K562 (cell line): ENCODE measurements around the gene ANK3. TPM values are rescaled to one million over a fixed set of nuclear protein-coding genes. Genes with fewer than 3 reads are reported as not detected.

Experiments used
- ATAC-seq: fragments of 200-7000 bp; cut with Tn5 transposase; 3 replicates; pipeline ENCODE4 v1.9.1; 2020; ENCODE audit warnings: moderate library complexity
- BruUV-seq: library from RNA; stranded (reverse); fragments of 400-500 nt; replicated peaks from 2 replicates; lab custom pipeline; 2021; lab: Mats Ljungman, UMichigan
- CTCF ChIA-PET: fragments of 300-600 bp; formaldehyde crosslinking; extraction: SDS; loops from one replicate; lab custom pipeline; 2021; ENCODE audit warnings: low intra/inter-chr PET ratio; lab: Yijun Ruan, JAX
- POLR2A ChIA-PET: fragments of 300-600, 350-650 bp; sonication (Branson Sonifier 250); formaldehyde crosslinking; extraction: SDS; loops from one replicate; lab custom pipeline; 2021; ENCODE audit warnings: antibody characterized with exemption, inconsistent platforms; lab: Yijun Ruan, JAX
- DNase-seq, 4 experiments: peaks; one replicate each; pipeline versions ENCODE4 v3.0.0 to v3.0.0-alpha.2; 2011 to 2018; ENCODE audit warnings: low spot score in 3 of 4, mixed read lengths in 3 of 4; ENCODE audit errors: extremely low read depth in 1 of 4
- FAIRE-seq: peaks from 2 replicates; lab custom pipeline; 2011; peaks lifted over from hg19 to GRCh38; lab: Jason Lieb, UNC
- H2AFZ ChIP-seq: 2 replicates; pipeline ENCODE4 v1.6.0; 2011; ENCODE audit warnings: low read depth, low read length, control low read depth, inconsistent platforms
- H3K27ac ChIP-seq: fragments of 200-600 bp; 3 replicates; pipeline ENCODE4 v1.8.0; 2011; ENCODE audit warnings: low read depth, mild to moderate bottlenecking, control low read depth, inconsistent platforms, low read length, moderate library complexity, mixed read lengths; ENCODE audit errors: extremely low read depth
- H3K27me3 ChIP-seq, 2 experiments: fragments of 300-600 bp in 1 of 2; 2 replicates in 1 of 2; 3 replicates in 1 of 2; pipeline versions ENCODE4 v1.6.0 to v1.8.0; 2011; ENCODE audit warnings: inconsistent platforms in 2 of 2, low read length in 2 of 2, mild to moderate bottlenecking in 1 of 2, mixed read lengths in 1 of 2, moderate library complexity in 1 of 2; ENCODE audit not compliant: control insufficient read depth in 2 of 2, insufficient read depth in 2 of 2
- H3K36me3 ChIP-seq: fragments of 300-600 bp; 3 replicates; pipeline ENCODE4 v1.8.0; 2011; ENCODE audit warnings: mild to moderate bottlenecking, low read length, inconsistent platforms; ENCODE audit not compliant: control insufficient read depth, insufficient read depth
- H3K4me1 ChIP-seq, 2 experiments: fragments of 200-600 bp in 1 of 2; replicated peaks in 1 of 2; 2 replicates in 1 of 2; 3 replicates in 1 of 2; pipeline versions ENCODE4 v1.5.1 to v1.8.0; 2011; ENCODE audit warnings: inconsistent platforms in 2 of 2, low read length in 2 of 2, mild to moderate bottlenecking in 1 of 2, mixed read lengths in 1 of 2, moderate library complexity in 1 of 2; ENCODE audit not compliant: control insufficient read depth in 2 of 2, insufficient read depth in 2 of 2
- H3K4me2 ChIP-seq: 2 replicates; pipeline ENCODE4 v1.6.1; 2011; ENCODE audit warnings: low read length, control low read depth, inconsistent platforms, mixed read lengths; ENCODE audit not compliant: insufficient read depth
- H3K4me3 ChIP-seq: fragments of 200-600 bp; sonication (generic), shearing (Covaris generic); 2 replicates; pipeline ENCODE4 v1.5.1; 2016; ENCODE audit warnings: control low read depth, inconsistent platforms
- H3K79me2 ChIP-seq: fragments of 200-600 bp; 3 replicates; pipeline ENCODE4 v1.8.0; 2011; ENCODE audit warnings: low read length, inconsistent platforms; ENCODE audit not compliant: control insufficient read depth, insufficient read depth
- H3K9ac ChIP-seq, 2 experiments: 2 replicates each; pipeline versions ENCODE4 v1.6.0 to v1.6.1; 2011; ENCODE audit warnings: low read depth in 2 of 2, low read length in 2 of 2, control low read depth in 1 of 2, inconsistent platforms in 1 of 2, mild to moderate bottlenecking in 1 of 2, mixed read lengths in 1 of 2; ENCODE audit not compliant: insufficient read depth in 1 of 2
- H3K9me1 ChIP-seq: one replicate; pipeline ENCODE4 v1.6.0; 2011; ENCODE audit warnings: inconsistent platforms, mild to moderate bottlenecking, low read length, moderate library complexity; ENCODE audit not compliant: control insufficient read depth, insufficient read depth
- H3K9me3 ChIP-seq: replicated peaks from 2 replicates; pipeline ENCODE4 v1.5.1; 2011; ENCODE audit warnings: low read depth, low read length, inconsistent platforms; ENCODE audit not compliant: control insufficient read depth, insufficient read depth
- H4K20me1 ChIP-seq: replicated peaks from 2 replicates; pipeline ENCODE4 v1.6.1; 2011; ENCODE audit warnings: low read length, inconsistent platforms, mixed read lengths; ENCODE audit not compliant: control insufficient read depth, insufficient read depth
- CHD2 ChIP-seq: IDR thresholded peaks from 2 replicates; pipeline ENCODE4 v1.6.1; 2011; ENCODE audit warnings: low read depth, low read length
- HNRNPUL1 ChIP-seq: fragments of 200-400 bp; formaldehyde crosslinking; IDR thresholded peaks from 2 replicates; pipeline ENCODE4 v1.6.1; 2017; ENCODE audit warnings: low read length
- ILF3 ChIP-seq: fragments of 450-650 bp; IDR thresholded peaks from 2 replicates; pipeline ENCODE4 v1.6.1; 2018; ENCODE audit warnings: antibody characterized with exemption, mild to moderate bottlenecking, moderate library complexity, borderline replicate concordance
- MEIS2 ChIP-seq: fragments of 450-650 bp; IDR thresholded peaks from 2 replicates; pipeline ENCODE4 v1.6.1; 2014; ENCODE audit warnings: mild to moderate bottlenecking; ENCODE audit not compliant: partially characterized antibody
- MTA3 ChIP-seq: fragments of 450-650 bp; formaldehyde crosslinking; IDR thresholded peaks from 2 replicates; pipeline ENCODE4 v1.6.1; 2017; ENCODE audit warnings: mild to moderate bottlenecking, borderline replicate concordance
- NCOR1 ChIP-seq: fragments of 450-650 bp; IDR thresholded peaks from 2 replicates; pipeline ENCODE4 v1.6.1; 2016; ENCODE audit warnings: mild to moderate bottlenecking, moderate library complexity
- POLR2AphosphoS5 ChIP-seq: IDR thresholded peaks from 2 replicates; pipeline ENCODE4 v1.6.1; 2011; ENCODE audit warnings: mild to moderate bottlenecking, low read depth, low read length, moderate library complexity; ENCODE audit not compliant: control insufficient read depth, insufficient read depth
- SNAPC5 ChIP-seq: fragments of 250-450 bp; sonication (Bioruptor Pico); IDR thresholded peaks from 2 replicates; pipeline ENCODE4 v1.8.0; 2021; ENCODE audit warnings: moderate library complexity, mild to moderate bottlenecking, inconsistent platforms
- SP1 ChIP-seq: sonication (generic); formaldehyde crosslinking; IDR thresholded peaks from 2 replicates; pipeline ENCODE4 v1.8.1; 2022; ENCODE audit warnings: mild to moderate bottlenecking, missing genetic modification reagents
- SRSF3 ChIP-seq: fragments of 200-400 bp; formaldehyde crosslinking; IDR thresholded peaks from 2 replicates; pipeline ENCODE4 v1.6.1; 2016; ENCODE audit warnings: mild to moderate bottlenecking, low read length, moderate library complexity; ENCODE audit not compliant: insufficient read depth
- YY1 ChIP-seq, 3 experiments: IDR thresholded peaks; 2 replicates each; pipeline ENCODE4 v1.6.1; 2011; ENCODE audit warnings: low read length in 2 of 3, mild to moderate bottlenecking in 2 of 3, moderate library complexity in 2 of 3, borderline replicate concordance in 1 of 3, control low read depth in 1 of 3, low read depth in 1 of 3; ENCODE audit not compliant: insufficient read depth in 3 of 3, insufficient replicate concordance in 2 of 3, control insufficient read depth in 1 of 3, insufficient read length in 1 of 3; ENCODE audit errors: extremely low read depth in 1 of 3
- WGBS: fragments of 100-300 bp; shearing (Covaris generic); methylation state at CpG from one replicate; pipeline ENCODE4 v1.1.6; 2016; ENCODE audit warnings: low coverage, mixed read lengths; ENCODE audit not compliant: insufficient coverage; ENCODE audit errors: missing lambda C conversion rate; 5-methylcytosine and 5-hydroxymethylcytosine counted together
- in situ Hi-C: fragments of 300-500 bp; cut with MboI; formaldehyde crosslinking; loops from 4 replicates; pipeline ENCODE4 v1.15.0; 2018; ENCODE audit warnings: inconsistent platforms, mixed read lengths
- intact Hi-C: fragments of 100-400 bp; cut with micrococcal nuclease; formaldehyde crosslinking; loops from 2 replicates; pipeline ENCODE4 v1.14.2; 2022
- polyA plus RNA-seq, 8 experiments: library from polyadenylated mRNA; depleted of rRNA in 4 of 8; stranded (reverse) in 5 of 8; unstranded in 3 of 8; fragments of >200 nt; fragmentation: Nextera tagmentation in 2 of 8; fragmentation: Illumina TruSeq in 1 of 8; extraction: Ambion mirVana in 2 of 8; extraction: Trizol in 1 of 8; gene quantifications; 2 replicates each; pipeline versions ENCODE4 v1.2.1 to v1.2.3, GENCODE V29; 2011 to 2014; ENCODE audit warnings: inconsistent platforms in 1 of 8, missing spikeins in 1 of 8
- total RNA-seq, 7 experiments: library from RNA; depleted of rRNA in 6 of 7; stranded (reverse); fragments of >200 nt in 6 of 7; fragmentation: Illumina TruSeq in 2 of 7; extraction: Trizol in 2 of 7; gene quantifications; 2 replicates each; pipeline versions ENCODE4 v1.2.1 to v1.2.3, GENCODE V29; 2011 to 2021; ENCODE audit warnings: low replicate concordance in 1 of 7

ANK3 gene
- total and polyA plus RNA-seq, 9 of the 15 experiments (the other 6 are each of a cell fraction or from before 2014, with no cell fraction given): 10.0 to 32.3 (median 17.9) TPM

GRCh38 chr10:60082341-60082740, 307.3 kb downstream of the ANK3 start:
- H3K27me3 ChIP-seq: no peaks in the 10 kb centered on the region
- H3K27ac ChIP-seq: no peak overlapping the region
- no TSS peak for BruUV-seq
- FAIRE-seq (no peak), ATAC-seq (no peak), DNase-seq (no peak)
- 58% methylated on average over 6 of the region's 6 CpGs for WGBS
- no peaks in the 10 kb centered on the region for H4K20me1 ChIP-seq
- no peak overlapping the region for H3K4me3 ChIP-seq
- no peaks in the 10 kb centered on the region for H3K9me1 ChIP-seq
- in situ Hi-C loops: no loop called here
- H3K4me2 ChIP-seq: no peak overlapping the region
- no peaks in the 10 kb centered on the region for H3K79me2 ChIP-seq
- H2AFZ ChIP-seq: no peak overlapping the region
- TF ChIP-seq MTA3 (no peak), SRSF3 (no peak), SP1 (CRISPR knock-in tag) (no peak), SNAPC5 (CRISPR knock-in tag) (no peak), MEIS2 (no peak), NCOR1 (no peak), CHD2 (no peak), ILF3 (no peak), HNRNPUL1 (no peak), YY1 (IDR thresholded peaks at IDR 0.05; ENCODE audit: borderline replicate concordance in 1 of 3, control insufficient read depth in 1 of 3, extremely low read depth in 1 of 3, insufficient read depth in 3 of 3, insufficient read length in 1 of 3, insufficient replicate concordance in 2 of 3, low read depth in 1 of 3, low read length in 2 of 3) (no peak), POLR2AphosphoS5 (no peak)
- intact Hi-C loops: no loop called here
- no peaks in the 10 kb centered on the region; the same call in 2 of the 3 replicates for H3K36me3 ChIP-seq
- H3K4me1 ChIP-seq: no peaks in the 10 kb centered on the region
- H3K9ac ChIP-seq: no peak overlapping the region
- no peaks in the 10 kb centered on the region for H3K9me3 ChIP-seq
- POLR2A ChIA-PET: interaction anchor here (0.6 to 0.8 kb wide), 2 partner anchors 9 to 548 kb away, joined by 3 read pairs; no protein-coding TSS in a partner anchor
- CTCF ChIA-PET: no interaction called here
